Measurements from ENCODE around the gene CCNY.
"Not testable (repeated sequence)": the region's sequence is repeated elsewhere in the genome, so short reads cannot be mapped to it uniquely, and the experiment has no call there.

Gene CCNY

GRCh38 chr10:35353395-35353794, 17.1 kb downstream of the CCNY start:
- H3K4me1 ChIP-seq (ENCODE audit: low read length): peaks cover 10% of the 10 kb centered on the region
- H3K9me3 ChIP-seq (replicated peaks; ENCODE audit: insufficient read depth, low read length): no peaks in the 10 kb centered on the region
- no peak overlapping the region for H3K27ac ChIP-seq (ENCODE audit: low read length)
- H3F3A ChIP-seq (ENCODE audit: insufficient read depth, low read length): peaks cover 5% of the 10 kb centered on the region; the same call in 1 of the 2 replicates
- no peak for DNase-seq
- no peaks in the 10 kb centered on the region for H3K36me3 ChIP-seq (replicated peaks; ENCODE audit: insufficient read depth, low read length)
- H3K9me2 ChIP-seq (replicated peaks; ENCODE audit: insufficient read depth, low read length): no peaks in the 10 kb centered on the region
- H3K27me3 ChIP-seq (replicated peaks; ENCODE audit: insufficient read depth, low read length): no peaks in the 10 kb centered on the region
- no peak overlapping the region for H2AFZ ChIP-seq (ENCODE audit: low read length)
- H3K4me3 ChIP-seq (ENCODE audit: low read length): no peak overlapping the region
- H3K4me2 ChIP-seq (ENCODE audit: low read depth, low read length): no peak overlapping the region
- H3K9ac ChIP-seq (ENCODE audit: low read length): no peak overlapping the region
- TF ChIP-seq EZH2phosphoT487 (IDR thresholded peaks at IDR 0.05; ENCODE audit: low read length) (no peak), EZH2 (optimal IDR thresholded peaks at IDR 0.05; ENCODE audit: low read depth, low read length) (no peak), CTCF (IDR thresholded peaks at IDR 0.05; ENCODE audit: low read length) (no peak)
- H3K79me2 ChIP-seq (ENCODE audit: low read length): peaks cover 92% of the 10 kb centered on the region
- no peaks in the 10 kb centered on the region for H4K20me1 ChIP-seq (ENCODE audit: insufficient read depth, low read length)

- Histone ChIP-seq H3K36me3 (replicated peaks; ENCODE audit: insufficient read depth, low read length) (no peaks in the 10 kb centered on the region), H3K4me3 (ENCODE audit: low read length) (no peak overlapping the region), H3K9ac (ENCODE audit: low read length) (no peak overlapping the region), H2AFZ (ENCODE audit: low read length) (no peak overlapping the region), H3K9me3 (replicated peaks; ENCODE audit: insufficient read depth, low read length) (no peaks in the 10 kb centered on the region), H3K9me2 (replicated peaks; ENCODE audit: insufficient read depth, low read length) (no peaks in the 10 kb centered on the region), H3K27me3 (replicated peaks; ENCODE audit: insufficient read depth, low read length) (no peaks in the 10 kb centered on the region), H3K4me1 (ENCODE audit: low read length) (peaks cover 10% of the 10 kb centered on the region), H3K27ac (ENCODE audit: low read length) (no peak overlapping the region), H3K4me2 (ENCODE audit: low read depth, low read length) (no peak overlapping the region), H3K79me2 (ENCODE audit: low read length) (peaks cover 92% of the 10 kb centered on the region), H4K20me1 (ENCODE audit: insufficient read depth, low read length) (no peaks in the 10 kb centered on the region), H3F3A (ENCODE audit: insufficient read depth, low read length) (peaks cover 5% of the 10 kb centered on the region; the same call in 1 of the 2 replicates)
- no peak for DNase-seq
- TF ChIP-seq EZH2 (optimal IDR thresholded peaks at IDR 0.05; ENCODE audit: low read depth, low read length) (no peak), EZH2phosphoT487 (IDR thresholded peaks at IDR 0.05; ENCODE audit: low read length) (no peak), CTCF (IDR thresholded peaks at IDR 0.05; ENCODE audit: low read length) (no peak)
These were observed 17.5 kb downstream of the CCNY start for GRCh38 chr10:35353805-35354204.

- not testable (repeated sequence) for H3K4me1 ChIP-seq (ENCODE audit: low read length); H3K9me2 ChIP-seq (replicated peaks; ENCODE audit: insufficient read depth, low read length); H3K4me3 ChIP-seq (ENCODE audit: low read length); H3K4me2 ChIP-seq (ENCODE audit: low read depth, low read length); H3K9ac ChIP-seq (ENCODE audit: low read length); H3F3A ChIP-seq (ENCODE audit: insufficient read depth, low read length); H3K27ac ChIP-seq (ENCODE audit: low read length); H4K20me1 ChIP-seq (ENCODE audit: insufficient read depth, low read length); DNase-seq; H2AFZ ChIP-seq (ENCODE audit: low read length); H3K9me3 ChIP-seq (replicated peaks; ENCODE audit: insufficient read depth, low read length); H3K36me3 ChIP-seq (replicated peaks; ENCODE audit: insufficient read depth, low read length); H3K27me3 ChIP-seq (replicated peaks; ENCODE audit: insufficient read depth, low read length)
- H3K79me2 ChIP-seq (ENCODE audit: low read length): peaks cover 91% of the 10 kb centered on the region
These were observed 17.9 kb downstream of the CCNY start for GRCh38 chr10:35354257-35354656.

GRCh38 chr10:35355971-35356724, 19.8 kb downstream of the CCNY start:
- Histone ChIP-seq H3K36me3 (replicated peaks; ENCODE audit: insufficient read depth, low read length) (no peaks in the 10 kb centered on the region), H3K27me3 (replicated peaks; ENCODE audit: insufficient read depth, low read length) (no peaks in the 10 kb centered on the region), H3F3A (ENCODE audit: insufficient read depth, low read length) (peaks cover 5% of the 10 kb centered on the region; the same call in 1 of the 2 replicates), H3K4me2 (ENCODE audit: low read depth, low read length) (peak overlapping the region; percentile 25; the same call in 1 of the 2 replicates), H3K79me2 (ENCODE audit: low read length) (peaks cover 87% of the 10 kb centered on the region), H3K27ac (ENCODE audit: low read length) (no peak overlapping the region), H2AFZ (ENCODE audit: low read length) (no peak overlapping the region), H4K20me1 (ENCODE audit: insufficient read depth, low read length) (no peaks in the 10 kb centered on the region), H3K9me2 (replicated peaks; ENCODE audit: insufficient read depth, low read length) (no peaks in the 10 kb centered on the region), H3K9ac (ENCODE audit: low read length) (no peak overlapping the region), H3K9me3 (replicated peaks; ENCODE audit: insufficient read depth, low read length) (no peaks in the 10 kb centered on the region), H3K4me1 (ENCODE audit: low read length) (peaks cover 10% of the 10 kb centered on the region), H3K4me3 (ENCODE audit: low read length) (no peak overlapping the region)
- peak; percentile 54 for DNase-seq
- TF ChIP-seq CTCF (IDR thresholded peaks at IDR 0.05; ENCODE audit: low read length) (no peak), EZH2phosphoT487 (IDR thresholded peaks at IDR 0.05; ENCODE audit: low read length) (no peak), EZH2 (optimal IDR thresholded peaks at IDR 0.05; ENCODE audit: low read depth, low read length) (no peak)

Measured in MM.1S (cell line).